ENCODE measurements around the gene ICE2.

- TF ChIP-seq CTCF (IDR thresholded peaks at IDR 0.05) (no peak), EP300 (IDR thresholded peaks at IDR 0.05) (no peak), POLR2A (IDR thresholded peaks at IDR 0.05) (no peak)
Observed at GRCh38 chr15:60425461-60425860, 53.5 kb downstream of the ICE2 start.

Data from stomach (tissue), 4 donors.